ENCODE measurements around the gene CASP8. TPM values are rescaled to one million over a fixed set of nuclear protein-coding genes. Genes with fewer than 3 reads are reported as not detected.

The CASP8 gene
- total RNA-seq, 1 experiment from 2014 or later: 28.4 TPM

DNA sequence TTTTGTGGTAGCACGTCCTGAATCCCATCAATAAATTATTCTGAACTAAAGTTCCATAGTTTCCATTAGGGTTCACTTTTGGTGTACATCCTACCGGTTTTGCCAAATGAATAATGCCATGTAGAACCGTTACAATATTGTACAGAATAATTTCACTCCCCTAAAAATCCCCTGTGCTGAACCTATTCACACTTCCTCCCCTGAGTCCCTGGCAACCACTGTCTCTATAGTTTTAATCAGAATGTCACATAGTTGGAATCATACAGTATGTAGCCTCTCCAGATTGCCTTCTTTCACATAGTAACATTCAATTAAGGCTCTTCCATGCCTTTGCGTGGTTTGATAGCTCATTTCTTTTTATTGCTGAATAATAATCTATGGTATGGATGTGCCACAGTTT is 9.6 kb upstream of the CASP8 start:
- Histone ChIP-seq H3K27me3 (replicated peaks; ENCODE audit: insufficient read depth, low read depth, low read length, poor library complexity) (no peaks in the 10 kb centered on the region), H3K4me1 (ENCODE audit: insufficient read depth, low read length, poor library complexity, severe bottlenecking) (peaks cover 4% of the 10 kb centered on the region), H3K9me3 (ENCODE audit: low read depth, low read length, poor library complexity, severe bottlenecking) (no peaks in the 10 kb centered on the region), H3K4me3 (ENCODE audit: low read depth, low read length, poor library complexity, severe bottlenecking) (no peak overlapping the region), H3K27ac (ENCODE audit: low read depth, low read length, poor library complexity, severe bottlenecking) (no peak overlapping the region), H3K36me3 (ENCODE audit: insufficient read depth, low read length, poor library complexity, severe bottlenecking) (no peaks in the 10 kb centered on the region)
- ChIA-PET CTCF (no interaction called here), POLR2A (ENCODE audit: low non-redundant PET) (no interaction called here)
- intact Hi-C loops (cut with micrococcal nuclease; ENCODE audit: unreplicated experiment): no loop called here
- DNase-seq (ENCODE audit: low spot score): no peak
- BruUV-seq (replicated peaks): no TSS peak
- TF ChIP-seq EZH2 (IDR thresholded peaks at IDR 0.05; ENCODE audit: borderline replicate concordance, low read depth, low read length, poor library complexity, severe bottlenecking): no peak
- TF ChIP-seq, protein P1, sequence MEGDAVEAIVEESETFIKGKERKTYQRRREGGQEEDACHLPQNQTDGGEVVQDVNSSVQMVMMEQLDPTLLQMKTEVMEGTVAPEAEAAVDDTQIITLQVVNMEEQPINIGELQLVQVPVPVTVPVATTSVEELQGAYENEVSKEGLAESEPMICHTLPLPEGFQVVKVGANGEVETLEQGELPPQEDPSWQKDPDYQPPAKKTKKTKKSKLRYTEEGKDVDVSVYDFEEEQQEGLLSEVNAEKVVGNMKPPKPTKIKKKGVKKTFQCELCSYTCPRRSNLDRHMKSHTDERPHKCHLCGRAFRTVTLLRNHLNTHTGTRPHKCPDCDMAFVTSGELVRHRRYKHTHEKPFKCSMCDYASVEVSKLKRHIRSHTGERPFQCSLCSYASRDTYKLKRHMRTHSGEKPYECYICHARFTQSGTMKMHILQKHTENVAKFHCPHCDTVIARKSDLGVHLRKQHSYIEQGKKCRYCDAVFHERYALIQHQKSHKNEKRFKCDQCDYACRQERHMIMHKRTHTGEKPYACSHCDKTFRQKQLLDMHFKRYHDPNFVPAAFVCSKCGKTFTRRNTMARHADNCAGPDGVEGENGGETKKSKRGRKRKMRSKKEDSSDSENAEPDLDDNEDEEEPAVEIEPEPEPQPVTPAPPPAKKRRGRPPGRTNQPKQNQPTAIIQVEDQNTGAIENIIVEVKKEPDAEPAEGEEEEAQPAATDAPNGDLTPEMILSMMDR (conservative IDR thresholded peaks at IDR 0.05; ENCODE audit: low read depth, low read length): no peak

DNA sequence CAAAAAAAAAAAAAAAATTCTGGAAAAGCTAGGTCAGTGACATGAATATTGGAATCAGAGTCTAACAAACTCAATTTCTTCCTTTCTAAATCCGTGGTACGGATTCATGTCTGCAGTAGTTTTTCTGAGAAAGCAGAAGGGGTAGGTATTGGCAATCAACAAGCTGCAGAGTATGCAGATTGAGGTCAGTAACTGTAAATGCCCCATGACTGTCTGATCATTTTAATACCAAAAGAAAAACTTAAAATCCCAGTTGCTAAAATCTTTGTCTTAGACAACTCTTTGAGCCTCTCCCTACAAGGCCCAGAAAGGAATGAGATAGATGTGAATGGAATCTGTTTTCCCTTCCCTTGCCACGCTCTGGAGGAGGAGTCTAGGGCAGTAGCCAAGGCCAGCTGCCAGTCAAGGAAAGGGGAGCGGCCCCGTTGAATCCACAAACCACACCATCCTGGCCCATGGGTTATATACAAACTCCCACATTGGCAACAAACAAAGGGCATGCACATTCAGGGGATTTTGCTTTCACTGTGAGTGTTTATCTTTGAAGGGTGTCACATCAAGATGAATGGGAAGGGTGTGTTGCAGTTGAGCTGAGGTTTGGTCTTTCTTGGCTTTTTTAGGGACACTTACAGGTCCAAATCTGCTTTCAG is 6.1 kb upstream of the CASP8 start:
- H3K9me3 ChIP-seq (ENCODE audit: low read depth, low read length, poor library complexity, severe bottlenecking): no peaks in the 10 kb centered on the region
- peaks cover 23% of the 10 kb centered on the region for H3K4me1 ChIP-seq (ENCODE audit: insufficient read depth, low read length, poor library complexity, severe bottlenecking)
- no peaks in the 10 kb centered on the region for H3K36me3 ChIP-seq (ENCODE audit: insufficient read depth, low read length, poor library complexity, severe bottlenecking)
- DNase-seq (ENCODE audit: low spot score): no peak
- CTCF ChIA-PET: no interaction called here
- no peak overlapping the region for H3K27ac ChIP-seq (ENCODE audit: low read depth, low read length, poor library complexity, severe bottlenecking)
- H3K4me3 ChIP-seq (ENCODE audit: low read depth, low read length, poor library complexity, severe bottlenecking): no peak overlapping the region
- no peak for TF ChIP-seq EZH2 (IDR thresholded peaks at IDR 0.05; ENCODE audit: borderline replicate concordance, low read depth, low read length, poor library complexity, severe bottlenecking)
- TF ChIP-seq, protein P1 (conservative IDR thresholded peaks at IDR 0.05; ENCODE audit: low read depth, low read length): no peak
- H3K27me3 ChIP-seq (replicated peaks; ENCODE audit: insufficient read depth, low read depth, low read length, poor library complexity): no peaks in the 10 kb centered on the region
- intact Hi-C loops (cut with micrococcal nuclease; ENCODE audit: unreplicated experiment): no loop called here
- BruUV-seq (replicated peaks): no TSS peak
- POLR2A ChIA-PET (ENCODE audit: low non-redundant PET): no interaction called here

DNA sequence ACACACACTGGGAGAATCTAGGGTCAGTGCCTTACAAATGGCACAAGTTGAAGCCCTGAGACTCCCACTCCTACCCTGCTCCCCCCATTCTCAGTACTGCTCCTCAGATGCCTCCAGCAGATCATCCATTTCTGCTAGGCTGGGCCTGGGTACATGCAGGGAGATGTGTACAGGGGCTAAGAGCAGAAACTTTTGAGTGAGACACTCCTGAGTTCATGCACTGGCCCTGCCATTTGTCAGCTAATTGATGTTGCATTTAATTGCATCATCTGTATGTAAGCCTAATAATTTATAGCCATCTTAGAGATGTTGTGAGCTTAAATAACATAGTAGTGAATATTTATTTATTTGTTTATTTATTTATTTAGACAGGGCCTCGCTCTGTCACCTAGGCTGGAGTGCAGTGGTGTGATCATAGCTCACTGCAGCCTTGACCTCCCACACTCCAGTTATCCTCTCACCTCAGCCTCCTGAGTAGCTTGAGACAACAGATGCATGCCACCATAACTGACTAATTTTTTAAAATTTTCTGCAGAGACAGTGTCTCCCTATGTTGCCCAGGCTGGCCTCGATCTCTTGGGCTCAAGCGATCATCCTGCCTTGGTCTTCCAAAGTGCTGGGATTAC is 4.8 kb upstream of the CASP8 start:
- intact Hi-C loops (cut with micrococcal nuclease; ENCODE audit: unreplicated experiment): no loop called here
- Histone ChIP-seq H3K27me3 (replicated peaks; ENCODE audit: insufficient read depth, low read depth, low read length, poor library complexity) (no peaks in the 10 kb centered on the region), H3K27ac (ENCODE audit: low read depth, low read length, poor library complexity, severe bottlenecking) (peak overlapping the region; percentile 32), H3K4me1 (ENCODE audit: insufficient read depth, low read length, poor library complexity, severe bottlenecking) (peaks cover 31% of the 10 kb centered on the region), H3K9me3 (ENCODE audit: low read depth, low read length, poor library complexity, severe bottlenecking) (no peaks in the 10 kb centered on the region), H3K36me3 (ENCODE audit: insufficient read depth, low read length, poor library complexity, severe bottlenecking) (no peaks in the 10 kb centered on the region), H3K4me3 (ENCODE audit: low read depth, low read length, poor library complexity, severe bottlenecking) (no peak overlapping the region)
- no TSS peak for BruUV-seq (replicated peaks)
- ChIA-PET POLR2A (ENCODE audit: low non-redundant PET) (no interaction called here), CTCF (no interaction called here)
- no peak for TF ChIP-seq EZH2 (IDR thresholded peaks at IDR 0.05; ENCODE audit: borderline replicate concordance, low read depth, low read length, poor library complexity, severe bottlenecking)
- TF ChIP-seq, protein P1 (conservative IDR thresholded peaks at IDR 0.05; ENCODE audit: low read depth, low read length): no peak
- no peak for DNase-seq (ENCODE audit: low spot score)
